ENCODE measurements around the gene CDC42BPG.

DNA sequence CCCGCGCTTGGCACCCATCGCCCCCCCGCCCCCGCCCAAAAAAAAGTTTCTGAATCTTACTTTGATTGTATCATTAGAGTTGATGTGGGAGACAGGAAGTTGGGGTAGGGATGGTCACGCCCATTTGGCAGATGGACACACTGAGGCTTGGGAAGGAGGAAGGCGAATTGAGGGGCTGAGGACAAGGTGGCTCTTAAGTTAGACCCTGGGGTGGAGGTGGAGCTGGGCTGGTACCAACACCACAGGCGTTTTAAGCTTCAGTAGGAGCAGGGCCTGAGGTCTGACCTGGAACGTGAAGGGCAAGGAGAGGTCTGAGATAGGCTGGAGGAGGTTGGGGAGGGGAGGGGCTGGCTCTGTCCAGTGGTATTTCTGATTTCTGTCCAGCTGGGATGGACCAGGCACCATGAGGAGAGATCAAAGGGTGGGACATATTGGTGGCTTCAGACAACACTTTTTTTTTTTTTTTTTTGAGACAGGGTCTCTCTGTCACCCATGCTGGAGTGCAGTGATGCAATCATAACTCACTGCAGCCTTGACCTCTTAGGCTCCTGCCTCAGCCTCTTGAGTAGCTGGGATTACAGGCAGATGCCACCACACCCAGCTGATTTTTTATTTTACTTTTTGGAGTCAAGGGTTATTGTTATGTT lies 799 bp upstream of the CDC42BPG start:
- TF ChIP-seq CTCF (IDR thresholded peaks at IDR 0.05) (no peak), POLR2AphosphoS5 (IDR thresholded peaks at IDR 0.05) (no peak), POLR2A (IDR thresholded peaks at IDR 0.05; ENCODE audit: low read depth) (no peak)

All from esophagus muscularis mucosa (tissue), 3 donors.